Choroid plexus epithelial cell (primary cell): Measurements from ENCODE around the gene M1AP.

Experiments
- DNase-seq: peaks from one replicate; pipeline ENCODE4 v3.0.0-alpha.2; 2010; ENCODE audit warnings: low read depth
- H3K4me3 ChIP-seq: 2 replicates; pipeline ENCODE4 v1.5.1; 2011; ENCODE audit warnings: low read depth, mild to moderate bottlenecking, control low read depth, low read length, moderate library complexity
- CTCF ChIP-seq: conservative IDR thresholded peaks from 2 replicates; pipeline ENCODE4 v1.5.1; 2011; ENCODE audit warnings: low read depth, mild to moderate bottlenecking, control low read depth, inconsistent platforms, low read length, moderate library complexity

Gene M1AP

GRCh38 chr2:74510272-74510671 is 137.9 kb downstream of the M1AP start:
- no peak for DNase-seq
- no peak for TF ChIP-seq CTCF
- H3K4me3 ChIP-seq, result no peak overlapping the region

GRCh38 chr2:74507926-74508520 is 140.1 kb downstream of the M1AP start:
- H3K4me3 ChIP-seq, result peak overlapping the region; percentile 100
- TF ChIP-seq CTCF, result no peak
- peak; percentile 50 for DNase-seq
